Endothelial cell of umbilical vein (primary cell): Measurements from ENCODE around the gene THSD7B. TPM values are rescaled to one million over a fixed set of nuclear protein-coding genes. Genes with fewer than 3 reads are reported as not detected.

Experiments used
- BruUV-seq: library from RNA; stranded (reverse); fragments of 400-500 nt; replicated peaks from 2 replicates; lab custom pipeline; 2021; lab: Mats Ljungman, UMichigan
- CTCF ChIA-PET: fragments of 300-600, 350-600 bp; sonication (Branson Sonifier 250); formaldehyde crosslinking; loops from one replicate; lab custom pipeline; 2021; ENCODE audit warnings: antibody characterized with exemption, inconsistent platforms; lab: Charles Lee
- POLR2A ChIA-PET: fragments of 300-600, 350-600 bp; sonication (Branson Sonifier 250); formaldehyde crosslinking; loops from one replicate; lab custom pipeline; 2021; ENCODE audit warnings: antibody characterized with exemption, inconsistent platforms; lab: Charles Lee
- DNase-seq: peaks from one replicate; pipeline ENCODE4 v3.0.0-alpha.2; 2011; ENCODE audit warnings: low read depth, low spot score
- FAIRE-seq: peaks from 2 replicates; lab custom pipeline; 2011; peaks lifted over from hg19 to GRCh38; lab: Jason Lieb, UNC
- H2AFZ ChIP-seq: 2 replicates; pipeline ENCODE4 v1.6.0; 2012; ENCODE audit warnings: low read depth, low read length, control low read depth, inconsistent platforms
- H3K27ac ChIP-seq: 2 replicates; pipeline ENCODE4 v1.5.1; 2011; ENCODE audit warnings: low read depth, mild to moderate bottlenecking, control low read depth, low read length, moderate library complexity; ENCODE audit not compliant: insufficient read depth
- H3K27me3 ChIP-seq, 2 experiments: 2 replicates each; pipeline versions ENCODE4 v1.6.0 to v1.6.1; 2011; ENCODE audit warnings: low read length in 2 of 2, mixed read lengths in 1 of 2; ENCODE audit not compliant: control insufficient read depth in 2 of 2, insufficient read depth in 2 of 2
- H3K36me3 ChIP-seq, 2 experiments: 2 replicates in 1 of 2; 3 replicates in 1 of 2; pipeline ENCODE4 v1.5.1; 2011; ENCODE audit warnings: low read length in 2 of 2, mild to moderate bottlenecking in 1 of 2, moderate library complexity in 1 of 2; ENCODE audit not compliant: control insufficient read depth in 2 of 2, insufficient read depth in 2 of 2; ENCODE audit errors: extremely low read depth in 1 of 2
- H3K4me1 ChIP-seq: 3 replicates; pipeline ENCODE4 v1.5.1; 2011; ENCODE audit warnings: mild to moderate bottlenecking, low read length; ENCODE audit not compliant: control insufficient read depth, insufficient read depth; ENCODE audit errors: extremely low read depth
- H3K4me2 ChIP-seq: 2 replicates; pipeline ENCODE4 v1.6.1; 2011; ENCODE audit warnings: low read length, control low read depth, mixed read lengths; ENCODE audit not compliant: insufficient read depth
- H3K4me3 ChIP-seq, 3 experiments: fragments of 200-600 bp in 1 of 3; sonication (generic), shearing (Covaris generic) in 1 of 3; replicated peaks in 1 of 3; 2 replicates each; pipeline ENCODE4 v1.5.1; 2011 to 2016; ENCODE audit warnings: control low read depth in 3 of 3, low read length in 3 of 3, mild to moderate bottlenecking in 2 of 3, inconsistent platforms in 1 of 3, low read depth in 1 of 3, moderate library complexity in 1 of 3; ENCODE audit not compliant: insufficient read depth in 1 of 3
- H3K79me2 ChIP-seq: 2 replicates; pipeline ENCODE4 v1.6.0; 2012; ENCODE audit warnings: low read length, inconsistent platforms; ENCODE audit not compliant: control insufficient read depth, insufficient read depth
- H3K9ac ChIP-seq: replicated peaks from 2 replicates; pipeline ENCODE3; 2011; ENCODE audit warnings: low read length, control low read depth; ENCODE audit not compliant: insufficient read depth; ENCODE audit errors: extremely low read depth
- H3K9me1 ChIP-seq: replicated peaks from 3 replicates; pipeline ENCODE4 v1.6.0; 2011; ENCODE audit warnings: mild to moderate bottlenecking, low read length; ENCODE audit not compliant: control insufficient read depth, insufficient read depth; ENCODE audit errors: extremely low read depth
- H3K9me3 ChIP-seq: replicated peaks from 2 replicates; pipeline ENCODE4 v1.5.1; 2012; ENCODE audit warnings: low read length, inconsistent platforms; ENCODE audit not compliant: control insufficient read depth, insufficient read depth
- H4K20me1 ChIP-seq: replicated peaks from 2 replicates; pipeline ENCODE3; 2011; ENCODE audit warnings: mild to moderate bottlenecking, low read length; ENCODE audit not compliant: control insufficient read depth, insufficient read depth; ENCODE audit errors: extremely low read depth
- CTCF ChIP-seq, 2 donors: IDR thresholded peaks; 1 replicate in 1 of 2; 2 replicates in 1 of 2; pipeline ENCODE4 v1.5.1; 2011; ENCODE audit warnings: low read length in 2 of 2, mild to moderate bottlenecking in 2 of 2, moderate library complexity in 2 of 2, control low read depth in 1 of 2, inconsistent platforms in 1 of 2, low read depth in 1 of 2; ENCODE audit not compliant: insufficient read depth in 1 of 2; ENCODE audit errors: extremely low read depth in 1 of 2
- EZH2 ChIP-seq: IDR thresholded peaks from 2 replicates; pipeline ENCODE4 v1.6.1; 2012; ENCODE audit warnings: borderline replicate concordance, low read depth, mild to moderate bottlenecking, moderate library complexity, low read length, inconsistent platforms; ENCODE audit not compliant: severe bottlenecking
- FOS ChIP-seq: IDR thresholded peaks from 2 replicates; pipeline ENCODE4 v1.6.1; 2011; ENCODE audit warnings: mild to moderate bottlenecking, low read length, moderate library complexity, borderline replicate concordance; ENCODE audit not compliant: insufficient read depth
- GATA2 ChIP-seq: IDR thresholded peaks from 2 replicates; pipeline ENCODE4 v1.7.0; 2011; ENCODE audit warnings: low read depth, mild to moderate bottlenecking, moderate library complexity, mixed read lengths, low read length; ENCODE audit not compliant: insufficient read length, insufficient read depth
- MYC ChIP-seq: IDR thresholded peaks from one replicate; pipeline ENCODE4 v1.6.1; 2011; ENCODE audit warnings: mild to moderate bottlenecking, low read depth, low read length
- POLR2A ChIP-seq: IDR thresholded peaks from 2 replicates; pipeline ENCODE4 v1.6.1; 2012; ENCODE audit warnings: low read depth, mild to moderate bottlenecking, control low read depth, low read length
- POLR2AphosphoS5 ChIP-seq: IDR thresholded peaks from 2 replicates; pipeline ENCODE4 v1.6.1; 2012; ENCODE audit warnings: low read depth, mild to moderate bottlenecking, control low read depth, low read length, moderate library complexity; ENCODE audit not compliant: insufficient read depth
- dilution Hi-C: fragments of 300-500 bp; cut with MboI; formaldehyde crosslinking; loops from one replicate; pipeline ENCODE4 v1.15.0; 2019; ENCODE audit warnings: low sequenced_read_pairs; ENCODE audit not compliant: extremely low pct_ligation_motif_present
- intact Hi-C: fragments of 100-400 bp; cut with micrococcal nuclease; formaldehyde crosslinking; loops from one replicate; pipeline ENCODE4 v1.10.0; 2022
- polyA plus RNA-seq, 4 experiments: library from polyadenylated mRNA; depleted of rRNA in 3 of 4; stranded (reverse) in 3 of 4; unstranded in 1 of 4; fragments of >200 nt; gene quantifications; 2 replicates each; pipeline versions ENCODE4 v1.2.1 to v1.2.3, GENCODE V29; 2011 to 2012; ENCODE audit warnings: missing spikeins in 1 of 4
- total RNA-seq: library from RNA; stranded (reverse); gene quantifications from 2 replicates; pipeline ENCODE4 v1.2.3, GENCODE V29; 2021
- TF ChIP-seq, protein P1 (sequence below): IDR thresholded peaks from 2 replicates; pipeline ENCODE4 v1.6.1; 2011; ENCODE audit not compliant: insufficient read depth, insufficient read length

THSD7B gene
- total and polyA plus RNA-seq, 2 donors (not counting 3 experiments of a cell fraction or from before 2014, with no cell fraction given) = 0.04 TPM; not detected in 1

DNA sequence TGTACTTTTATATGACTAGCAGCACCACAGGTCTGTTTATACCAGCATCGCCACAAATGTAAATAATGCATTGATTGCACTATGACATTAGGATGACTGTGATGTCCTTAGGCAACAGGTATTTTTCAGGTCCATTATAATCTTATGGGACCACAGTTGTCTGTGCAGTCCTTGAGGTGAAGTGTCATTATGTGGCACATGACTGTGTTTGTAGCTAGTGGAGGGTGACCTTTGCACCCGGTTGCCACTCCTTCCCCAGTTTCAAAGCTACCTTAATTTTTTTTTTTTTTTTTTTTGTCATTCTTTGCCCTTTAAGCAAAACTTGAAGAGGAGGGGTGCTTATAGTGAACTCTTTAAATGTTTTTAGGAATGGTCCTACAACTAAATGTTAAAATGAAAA, 386.4 kb downstream of the THSD7B start:
- Histone ChIP-seq H4K20me1 (no peaks in the 10 kb centered on the region), H3K4me3 (no peak overlapping the region), H3K9me3 (no peaks in the 10 kb centered on the region), H3K27ac (no peak overlapping the region), H3K9me1 (no peaks in the 10 kb centered on the region), H3K4me2 (no peak overlapping the region), H3K36me3 (no peaks in the 10 kb centered on the region), H3K79me2 (no peaks in the 10 kb centered on the region), H3K4me1 (no peaks in the 10 kb centered on the region), H2AFZ (no peak overlapping the region), H3K27me3 (no peaks in the 10 kb centered on the region), H3K9ac (no peak overlapping the region)
- CTCF ChIA-PET = interaction anchor here (0.5 kb wide), 1 partner anchor 44 kb away, joined by 3 read pairs; no protein-coding TSS in a partner anchor
- FAIRE-seq (no peak), DNase-seq (no peak)
- no TSS peak for BruUV-seq
- no peak for TF ChIP-seq POLR2AphosphoS5
- TF ChIP-seq CTCF (IDR thresholded peaks at IDR 0.05; ENCODE audit: extremely low read depth in 1 of 2, insufficient read depth in 1 of 2, low read depth in 1 of 2, low read length in 2 of 2) = no peak
- TF ChIP-seq FOS = no peak
- no peak for TF ChIP-seq POLR2A
- no peak for TF ChIP-seq GATA2
- TF ChIP-seq, protein P1, sequence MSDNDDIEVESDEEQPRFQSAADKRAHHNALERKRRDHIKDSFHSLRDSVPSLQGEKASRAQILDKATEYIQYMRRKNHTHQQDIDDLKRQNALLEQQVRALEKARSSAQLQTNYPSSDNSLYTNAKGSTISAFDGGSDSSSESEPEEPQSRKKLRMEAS = no peak
- no peak for TF ChIP-seq EZH2
- no peak for TF ChIP-seq MYC
- dilution Hi-C loops (no loop called here), intact Hi-C loops (no loop called here)
- POLR2A ChIA-PET = no interaction called here
